ENCODE data around the gene TSPAN31. TPM values are rescaled to one million over a fixed set of nuclear protein-coding genes. Genes with fewer than 3 reads are reported as not detected.

The TSPAN31 gene
- total and polyA plus RNA-seq, 2 of the 8 experiments (the other 6 are each of a cell fraction or from before 2014, with no cell fraction given) = 15.8 to 31.4 TPM

- no peak overlapping the region for H3K23ac ChIP-seq (ENCODE audit: insufficient read length)
- no peak overlapping the region for H3K9ac ChIP-seq (replicated peaks in 1 of 4; ENCODE audit: extremely low read depth in 1 of 4, low read depth in 3 of 4, low read length in 3 of 4)
- no peak overlapping the region for H3K27ac ChIP-seq (ENCODE audit: low read depth, low read length)
- H2BK15ac ChIP-seq (ENCODE audit: low read length) = no peak overlapping the region
- ChIA-PET CTCF (ENCODE audit: partially characterized antibody) (interaction anchor here (0.7 to 1.1 kb wide), 2 partner anchors 14 to 28 kb away, joined by 3 to 4 read pairs; no protein-coding TSS in a partner anchor), POLR2A (ENCODE audit: partially characterized antibody) (interaction anchor here (0.9 kb wide), 1 partner anchor 9 kb away, joined by 3 read pairs; no protein-coding TSS in a partner anchor)
- DNase-seq (ENCODE audit: low read depth in 1 of 2, low spot score in 2 of 2) (no peak), FAIRE-seq (no peak)
- no peaks in the 10 kb centered on the region for H4K20me1 ChIP-seq (replicated peaks in 1 of 2; ENCODE audit: control insufficient read depth in 1 of 2, insufficient read depth in 2 of 2, low read length in 2 of 2)
- no peak overlapping the region for H3K4me3 ChIP-seq (ENCODE audit: extremely low read depth in 1 of 4, insufficient read depth in 2 of 4, low read depth in 3 of 4, low read length in 4 of 4)
- no peak overlapping the region for H4K91ac ChIP-seq (replicated peaks; ENCODE audit: insufficient read length, low read length)
- WGBS, 2 experiments (ENCODE audit: extremely low coverage in 1 of 2, insufficient coverage in 1 of 2, insufficient read length in 1 of 2, insufficient replicate concordance in 2 of 2, low coverage in 1 of 2, low lambda C conversion rate in 2 of 2, missing lambda C conversion rate in 1 of 2) = 85% methylated on average over 3 of the region's 3 CpGs; no CpG with 5 or more reads in 1 of the 2 experiments
- H2AFZ ChIP-seq (ENCODE audit: low read length) = no peak overlapping the region
- no peak overlapping the region for H3K4ac ChIP-seq (replicated peaks; ENCODE audit: insufficient read length, low read depth, low read length)
- no peak overlapping the region for H2BK120ac ChIP-seq (replicated peaks; ENCODE audit: low read depth, low read length)
- H2AK5ac ChIP-seq (ENCODE audit: low read depth, low read length) = no peak overlapping the region
- no peak overlapping the region for H3K18ac ChIP-seq (ENCODE audit: extremely low read depth, low read length)
- no peaks in the 10 kb centered on the region for H3K27me3 ChIP-seq (replicated peaks in 1 of 4; ENCODE audit: control insufficient read depth in 3 of 4, extremely low read depth in 1 of 4, insufficient read depth in 3 of 4, low read length in 3 of 4)
- H3K36me3 ChIP-seq (ENCODE audit: control insufficient read depth in 2 of 4, insufficient read depth in 4 of 4, low read length in 3 of 4) = peaks cover 0 to 4% (median 2%) of the 10 kb centered on the region in 4 experiments; a peak in 4 of 8 replicates
- no peak overlapping the region for H3K56ac ChIP-seq (replicated peaks; ENCODE audit: insufficient read length, low read depth, low read length)
- H3K9me3 ChIP-seq (ENCODE audit: insufficient read depth in 2 of 2, low read depth in 1 of 2, low read length in 1 of 2) = no peaks in the 10 kb centered on the region
- H3K79me2 ChIP-seq (ENCODE audit: control insufficient read depth in 1 of 2, insufficient read depth in 2 of 2, low read length in 2 of 2) = no peaks in the 10 kb centered on the region
- H4K8ac ChIP-seq (ENCODE audit: extremely low read depth, insufficient read depth, low read length) = no peak overlapping the region
- no peaks in the 10 kb centered on the region for H3K79me1 ChIP-seq (ENCODE audit: low read depth, low read length)
- H2BK5ac ChIP-seq (ENCODE audit: low read depth, low read length) = no peak overlapping the region
- H2BK20ac ChIP-seq (ENCODE audit: low read length) = no peak overlapping the region
- H4K5ac ChIP-seq (ENCODE audit: insufficient read length, low read depth, low read length) = no peak overlapping the region
- H3K14ac ChIP-seq (ENCODE audit: insufficient read length) = no peak overlapping the region
- peaks cover 6% of the 10 kb centered on the region; the same call in 1 of the 2 replicates for H3K23me2 ChIP-seq (ENCODE audit: low read depth, low read length)
- no peak overlapping the region for H2BK12ac ChIP-seq (ENCODE audit: low read depth, low read length)
- H3K4me2 ChIP-seq (ENCODE audit: insufficient read depth in 1 of 2, low read depth in 2 of 2, low read length in 2 of 2) = no peak overlapping the region
- TF ChIP-seq KDM4A (IDR thresholded peaks at IDR 0.05; ENCODE audit: low read depth, low read length, severe bottlenecking) (no peak), MAFK (IDR thresholded peaks at IDR 0.05; ENCODE audit: low read depth, low read length) (no peak), MAX (IDR thresholded peaks at IDR 0.05) (no peak), SAP30 (IDR thresholded peaks at IDR 0.05; ENCODE audit: insufficient read depth, insufficient replicate concordance, low read length) (no peak), EP300 (IDR thresholded peaks at IDR 0.05; ENCODE audit: borderline replicate concordance in 1 of 2, low read depth in 2 of 2, low read length in 2 of 2) (no peak), NRF1 (IDR thresholded peaks at IDR 0.05; ENCODE audit: low read depth, low read length) (no peak), E2F6 (IDR thresholded peaks at IDR 0.05) (no peak), CTBP2 (IDR thresholded peaks at IDR 0.05; ENCODE audit: borderline replicate concordance, insufficient read depth, insufficient read length, low read length) (no peak), HDAC6 (IDR thresholded peaks at IDR 0.05; ENCODE audit: low read depth, low read length) (no peak), TCF12 (IDR thresholded peaks at IDR 0.05; ENCODE audit: low read depth, low read length) (no peak), RAD21 (IDR thresholded peaks at IDR 0.05 in 1 of 2, conservative IDR thresholded peaks at IDR 0.05 in 1 of 2; ENCODE audit: low read depth in 2 of 2, low read length in 2 of 2) (no peak)
- peaks cover 0 to 5% (median 1%) of the 10 kb centered on the region in 4 experiments; a peak in 1 of 7 replicates for H3K4me1 ChIP-seq (replicated peaks in 1 of 4; ENCODE audit: control insufficient read depth in 3 of 4, insufficient read depth in 4 of 4, low read length in 3 of 4)
Observed at GRCh38 chr12:57698414-57698813, 46.4 kb upstream of the TSPAN31 start.

Measured in H1 (cell line).